Osteocyte (in vitro differentiated cells): Measurements from ENCODE around the gene EXOSC10. TPM values are rescaled to one million over a fixed set of nuclear protein-coding genes. Genes with fewer than 3 reads are reported as not detected.
A peak's percentile ranks its signal among the peaks of the same experiment; 100 is the strongest.
"Not testable (repeated sequence)": the region's sequence is repeated elsewhere in the genome, so short reads cannot be mapped to it uniquely, and the experiment has no call there.

Source experiments
- DNase-seq: peaks from one replicate; pipeline ENCODE4 v3.0.0; 2021; ENCODE audit warnings: mixed read lengths; ENCODE audit not compliant: unreplicated experiment; ENCODE audit errors: extremely low spot score
- H3K27ac Mint-ChIP-seq: one replicate; pipeline ENCODE4 v1.8.0; 2021; ENCODE audit warnings: mild to moderate bottlenecking, mixed read lengths; ENCODE audit not compliant: unreplicated experiment
- H3K27me3 Mint-ChIP-seq: one replicate; pipeline ENCODE4 v1.8.0; 2021; ENCODE audit warnings: mixed read lengths; ENCODE audit not compliant: unreplicated experiment
- H3K36me3 Mint-ChIP-seq: one replicate; pipeline ENCODE4 v1.8.0; 2021; ENCODE audit warnings: mixed read lengths; ENCODE audit not compliant: unreplicated experiment
- H3K4me1 Mint-ChIP-seq: one replicate; pipeline ENCODE4 v1.8.0; 2021; ENCODE audit warnings: mixed read lengths; ENCODE audit not compliant: unreplicated experiment
- H3K4me3 Mint-ChIP-seq: one replicate; pipeline ENCODE4 v1.8.0; 2021; ENCODE audit warnings: mild to moderate bottlenecking, moderate library complexity, mixed read lengths; ENCODE audit not compliant: unreplicated experiment
- H3K9me3 Mint-ChIP-seq: one replicate; pipeline ENCODE4 v1.8.0; 2021; ENCODE audit warnings: mixed read lengths; ENCODE audit not compliant: unreplicated experiment
- CTCF ChIP-seq: fragments of 200-600 bp; sonication (generic); IDR thresholded peaks from 2 replicates; pipeline ENCODE4 v1.5.0; 2021; ENCODE audit warnings: antibody characterized with exemption, mild to moderate bottlenecking, moderate library complexity
- total RNA-seq: library from RNA; stranded (reverse); gene quantifications from 2 replicates; pipeline ENCODE4 v1.2.1, GENCODE V29; 2021

Gene EXOSC10
- total RNA-seq, 1 donor from 2014 or later = 66.1 TPM

- Mint-ChIP-seq H3K9me3 (no peaks in the 10 kb centered on the region), H3K4me1 (no peaks in the 10 kb centered on the region), H3K27ac (no peak overlapping the region), H3K4me3 (no peak overlapping the region), H3K36me3 (no peaks in the 10 kb centered on the region), H3K27me3 (no peaks in the 10 kb centered on the region)
- no peak for TF ChIP-seq CTCF
- DNase-seq = no peak
Measured at GRCh38 chr1:11039351-11040104, 60.1 kb downstream of the EXOSC10 start.

DNA sequence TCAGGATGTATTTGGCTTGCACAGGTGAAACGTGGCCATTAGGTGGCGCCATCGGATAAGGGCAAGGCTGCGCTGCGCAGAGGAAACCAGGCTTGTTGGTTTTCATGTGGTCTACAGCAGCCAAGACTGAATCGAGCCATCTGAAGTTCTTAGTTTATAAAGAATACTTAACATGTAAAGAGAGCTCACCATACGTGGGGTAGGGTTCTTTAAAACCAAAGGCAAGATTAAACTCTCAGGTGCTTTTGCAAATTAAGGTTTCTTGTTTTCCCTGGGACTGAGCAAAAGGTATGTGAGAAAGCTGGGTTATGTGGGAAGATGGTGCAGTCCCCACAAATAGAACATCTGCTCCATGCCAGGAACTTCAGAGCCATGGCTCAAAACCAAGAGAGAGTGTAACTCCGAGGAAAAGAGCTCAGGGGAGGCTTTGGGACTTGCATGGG lies 61.9 kb downstream of the EXOSC10 start:
- Mint-ChIP-seq H3K4me1 (no peaks in the 10 kb centered on the region), H3K4me3 (no peak overlapping the region), H3K9me3 (no peaks in the 10 kb centered on the region), H3K36me3 (no peaks in the 10 kb centered on the region), H3K27ac (no peak overlapping the region), H3K27me3 (no peaks in the 10 kb centered on the region)
- peak; percentile 93 for DNase-seq
- peak; percentile 97 for TF ChIP-seq CTCF

GRCh38 chr1:11037019-11037739 lies 62.5 kb downstream of the EXOSC10 start:
- not testable (repeated sequence) for H3K9me3 Mint-ChIP-seq, H3K27ac Mint-ChIP-seq, H3K4me3 Mint-ChIP-seq

GRCh38 chr1:11031624-11032262 lies 67.9 kb downstream of the EXOSC10 start:
- Mint-ChIP-seq H3K27me3 (no peaks in the 10 kb centered on the region), H3K36me3 (peaks cover 8% of the 10 kb centered on the region), H3K9me3 (no peaks in the 10 kb centered on the region), H3K4me3 (no peak overlapping the region), H3K4me1 (no peaks in the 10 kb centered on the region), H3K27ac (no peak overlapping the region)
- DNase-seq = no peak
- no peak for TF ChIP-seq CTCF

More at GRCh38 chr1:11037019-11037739, 62.5 kb downstream of the EXOSC10 start:
- not testable (repeated sequence) for H3K27me3 Mint-ChIP-seq, H3K36me3 Mint-ChIP-seq, H3K4me1 Mint-ChIP-seq, DNase-seq

DNA sequence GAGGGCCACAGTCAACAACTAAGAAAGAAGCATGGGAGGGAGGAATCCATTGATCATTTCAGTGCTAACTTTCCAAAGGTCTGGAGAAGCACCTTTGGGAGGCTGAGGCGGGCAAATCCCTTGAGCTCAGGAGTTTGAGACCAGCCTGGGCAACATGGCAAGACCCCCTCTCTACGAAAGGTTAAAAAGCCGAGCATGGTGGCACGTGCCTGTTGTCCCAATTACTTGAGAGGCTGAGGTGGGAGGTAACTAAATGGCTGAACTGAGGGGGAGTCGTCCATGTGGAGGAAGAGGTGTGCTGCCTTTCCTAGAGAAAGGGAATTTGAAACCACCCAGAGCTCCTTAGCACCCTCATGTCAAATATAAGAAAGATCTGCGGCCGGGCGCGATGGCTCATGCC lies 68.8 kb downstream of the EXOSC10 start:
- no peak overlapping the region for H3K4me3 Mint-ChIP-seq
- no peaks in the 10 kb centered on the region for H3K27me3 Mint-ChIP-seq
- no peaks in the 10 kb centered on the region for H3K4me1 Mint-ChIP-seq
- no peak for DNase-seq
- no peak for TF ChIP-seq CTCF
- H3K36me3 Mint-ChIP-seq = peaks cover 13% of the 10 kb centered on the region
- H3K9me3 Mint-ChIP-seq = no peaks in the 10 kb centered on the region
- no peak overlapping the region for H3K27ac Mint-ChIP-seq
